Mesenchymal stem cell (in vitro differentiated cells and primary cell): ENCODE data around the gene LAPTM5.

Experiments
- DNase-seq: peaks from one replicate; pipeline ENCODE4 v3.0.0-alpha.2; 2013
- H2AFZ ChIP-seq: one replicate; pipeline ENCODE4 v1.6.1; 2013; ENCODE audit warnings: low read depth, mild to moderate bottlenecking, control low read depth, inconsistent platforms, low read length, moderate library complexity
- H2AK5ac ChIP-seq: 2 replicates; pipeline ENCODE4 v1.6.1; 2013; ENCODE audit warnings: low read length, moderate library complexity, mild to moderate bottlenecking, inconsistent platforms; ENCODE audit not compliant: severe bottlenecking
- H2BK120ac ChIP-seq: one replicate; pipeline ENCODE4 v1.6.1; 2013; ENCODE audit warnings: low read depth, mild to moderate bottlenecking, inconsistent platforms, low read length, moderate library complexity
- H2BK12ac ChIP-seq, 2 experiments: one replicate each; pipeline ENCODE4 v1.6.1; 2013; ENCODE audit warnings: inconsistent platforms in 2 of 2, low read length in 2 of 2, mild to moderate bottlenecking in 2 of 2, moderate library complexity in 2 of 2, control low read depth in 1 of 2
- H2BK15ac ChIP-seq: one replicate; pipeline ENCODE4 v1.6.1; 2013; ENCODE audit warnings: mild to moderate bottlenecking, low read depth, inconsistent platforms; ENCODE audit not compliant: poor library complexity, severe bottlenecking
- H2BK5ac ChIP-seq: 2 replicates; pipeline ENCODE4 v1.6.1; 2013; ENCODE audit warnings: low read depth, mild to moderate bottlenecking, low read length, control low read depth, inconsistent platforms; ENCODE audit not compliant: poor library complexity, severe bottlenecking
- H3K14ac ChIP-seq, 2 experiments: one replicate each; pipeline ENCODE4 v1.6.1; 2013; ENCODE audit warnings: inconsistent platforms in 2 of 2, low read length in 2 of 2, control low read depth in 1 of 2, mild to moderate bottlenecking in 1 of 2, moderate library complexity in 1 of 2
- H3K18ac ChIP-seq, 2 experiments: one replicate each; pipeline ENCODE4 v1.6.1; 2013; ENCODE audit warnings: inconsistent platforms in 2 of 2, low read length in 2 of 2, control low read depth in 1 of 2, low read depth in 1 of 2, mild to moderate bottlenecking in 1 of 2
- H3K23ac ChIP-seq, 2 experiments: one replicate each; pipeline ENCODE4 v1.6.1; 2013; ENCODE audit warnings: inconsistent platforms in 2 of 2, low read length in 2 of 2, mild to moderate bottlenecking in 2 of 2, moderate library complexity in 2 of 2, control low read depth in 1 of 2
- H3K27ac ChIP-seq: 2 replicates; pipeline ENCODE4 v1.5.1; 2013; ENCODE audit warnings: mild to moderate bottlenecking, moderate library complexity, low read length, control low read depth, inconsistent platforms; ENCODE audit not compliant: poor library complexity, severe bottlenecking
- H3K27me3 ChIP-seq, 2 experiments: 2 replicates each; pipeline versions ENCODE4 v1.6.1 to v1.7.0; 2013; ENCODE audit warnings: low read length in 2 of 2, mild to moderate bottlenecking in 2 of 2, moderate library complexity in 2 of 2, control low read depth in 1 of 2, inconsistent platforms in 1 of 2; ENCODE audit not compliant: control insufficient read depth in 1 of 2, insufficient read depth in 1 of 2
- H3K36me3 ChIP-seq, 2 experiments: 2 replicates each; pipeline versions ENCODE4 v1.6.1 to v1.7.0; 2013; ENCODE audit warnings: low read length in 2 of 2, control low read depth in 1 of 2, inconsistent platforms in 1 of 2, low read depth in 1 of 2, mild to moderate bottlenecking in 1 of 2; ENCODE audit not compliant: insufficient read depth in 2 of 2, control insufficient read depth in 1 of 2
- H3K4ac ChIP-seq, 2 experiments: one replicate each; pipeline ENCODE4 v1.6.1; 2013; ENCODE audit warnings: inconsistent platforms in 2 of 2, low read length in 2 of 2, mild to moderate bottlenecking in 2 of 2, moderate library complexity in 2 of 2, control low read depth in 1 of 2, low read depth in 1 of 2
- H3K4me1 ChIP-seq: 2 replicates; pipeline ENCODE4 v1.6.1; 2013; ENCODE audit warnings: low read depth, low read length, control low read depth; ENCODE audit not compliant: control insufficient read depth, insufficient read depth
- H3K4me2 ChIP-seq: 2 replicates; pipeline ENCODE4 v1.6.1; 2013; ENCODE audit warnings: low read length, mild to moderate bottlenecking, inconsistent platforms; ENCODE audit not compliant: poor library complexity, severe bottlenecking
- H3K4me3 ChIP-seq, 2 experiments: 2 replicates each; pipeline versions ENCODE4 v1.5.1 to v1.7.0; 2013; ENCODE audit warnings: low read length in 2 of 2, mild to moderate bottlenecking in 2 of 2, control low read depth in 1 of 2, low read depth in 1 of 2; ENCODE audit not compliant: insufficient read depth in 1 of 2
- H3K79me1 ChIP-seq: replicated peaks from 2 replicates; pipeline ENCODE4 v1.6.1; 2013; ENCODE audit warnings: mild to moderate bottlenecking, control low read depth, low read length, inconsistent platforms; ENCODE audit not compliant: poor library complexity, severe bottlenecking
- H3K9ac ChIP-seq: 2 replicates; pipeline ENCODE4 v1.7.0; 2013; ENCODE audit warnings: mild to moderate bottlenecking, low read length, moderate library complexity
- H3K9me3 ChIP-seq: 2 replicates; pipeline ENCODE4 v1.7.0; 2013; ENCODE audit warnings: mild to moderate bottlenecking, low read length; ENCODE audit not compliant: control insufficient read depth
- H4K8ac ChIP-seq: one replicate; pipeline ENCODE4 v1.6.1; 2013; ENCODE audit warnings: inconsistent platforms, mild to moderate bottlenecking, low read length, moderate library complexity
- H4K91ac ChIP-seq: one replicate; pipeline ENCODE4 v1.6.1; 2013; ENCODE audit warnings: mild to moderate bottlenecking, low read length, inconsistent platforms
- WGBS: methylation state at CpG from one replicate; pipeline ENCODE4 v1.1.7; 2013; ENCODE audit warnings: mixed read lengths; 5-methylcytosine and 5-hydroxymethylcytosine counted together

LAPTM5 gene

DNA sequence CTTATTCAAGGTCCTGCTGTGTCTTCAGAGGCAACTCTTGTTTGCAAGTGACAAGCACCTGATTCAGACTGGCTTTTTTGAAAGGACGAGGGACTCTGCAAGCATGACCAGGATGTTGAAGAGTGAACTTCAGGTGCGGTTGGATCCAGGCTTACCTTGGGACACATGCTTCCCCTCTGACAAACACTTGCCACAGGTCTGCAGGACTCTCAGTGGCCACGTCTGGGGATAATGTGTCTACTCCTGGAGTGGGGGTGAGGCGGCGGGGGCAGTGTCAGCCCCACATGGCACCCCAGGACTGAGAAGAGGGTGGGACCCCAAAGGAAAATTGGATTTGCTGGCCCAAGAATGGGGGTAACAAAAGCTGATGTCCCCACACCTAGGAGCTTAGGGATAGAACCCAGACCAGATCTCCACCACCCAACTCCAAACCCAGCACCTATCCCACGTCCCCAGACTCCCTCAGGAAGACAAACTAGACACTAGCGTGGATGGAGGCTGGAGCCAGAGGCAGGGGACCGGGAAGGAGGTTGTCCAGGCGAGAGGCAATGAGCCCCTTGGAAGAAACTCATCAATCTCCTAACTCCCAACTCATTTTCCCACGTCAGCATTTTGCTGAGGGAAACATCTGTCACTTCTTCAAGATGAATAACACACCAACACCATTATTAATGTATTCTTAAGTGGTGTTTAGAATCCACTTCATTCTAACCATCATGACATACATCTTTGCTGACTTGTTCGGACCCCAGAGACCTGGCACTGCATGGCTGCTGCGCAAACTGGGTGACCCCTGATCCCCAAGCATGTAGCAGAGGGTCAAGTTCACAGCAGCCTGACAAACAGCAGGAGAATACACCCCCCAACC lies 32.0 kb upstream of the LAPTM5 start:
- 69% methylated on average over 12 of the region's 12 CpGs for WGBS
- no peak overlapping the region for H2AFZ ChIP-seq
- no peak overlapping the region for H3K18ac ChIP-seq
- no peak overlapping the region for H3K4me3 ChIP-seq
- H2BK12ac ChIP-seq, result no peak overlapping the region
- no peak overlapping the region for H3K27ac ChIP-seq
- H2BK15ac ChIP-seq, result no peak overlapping the region
- H3K27me3 ChIP-seq, result peaks cover 17 to 74% of the 10 kb centered on the region in 2 experiments
- H3K4me1 ChIP-seq, result no peaks in the 10 kb centered on the region
- H3K14ac ChIP-seq, result no peak overlapping the region
- no peak overlapping the region for H4K91ac ChIP-seq
- no peak overlapping the region for H2AK5ac ChIP-seq
- no peak for DNase-seq
- no peak overlapping the region for H3K4ac ChIP-seq
- H3K23ac ChIP-seq, result no peak overlapping the region
- H3K9me3 ChIP-seq, result peaks cover 5% of the 10 kb centered on the region
- H3K9ac ChIP-seq, result no peak overlapping the region
- no peaks in the 10 kb centered on the region for H3K36me3 ChIP-seq
- H2BK5ac ChIP-seq, result no peak overlapping the region
- H3K4me2 ChIP-seq, result no peak overlapping the region
- H2BK120ac ChIP-seq, result no peak overlapping the region
- no peaks in the 10 kb centered on the region for H3K79me1 ChIP-seq
- H4K8ac ChIP-seq, result no peak overlapping the region

- WGBS, result 93% methylated on average over 8 of the region's 9 CpGs
These were observed 31.2 kb upstream of the LAPTM5 start for GRCh38 chr1:30788580-30789387.

GRCh38 chr1:30787856-30788495 lies 30.4 kb upstream of the LAPTM5 start:
- Histone ChIP-seq H2AK5ac (no peak overlapping the region), H3K27me3 (peaks cover 17 to 73% of the 10 kb centered on the region in 2 experiments), H3K9ac (no peak overlapping the region), H3K9me3 (peaks cover 5% of the 10 kb centered on the region), H3K36me3 (no peaks in the 10 kb centered on the region), H3K4me3 (peak overlapping the region in 1 of 2 experiments; percentile 23), H3K4ac (no peak overlapping the region), H2BK5ac (no peak overlapping the region), H2BK15ac (no peak overlapping the region), H3K23ac (no peak overlapping the region), H2BK120ac (no peak overlapping the region), H4K8ac (no peak overlapping the region), H2AFZ (no peak overlapping the region), H2BK12ac (no peak overlapping the region), H3K4me2 (no peak overlapping the region), H4K91ac (no peak overlapping the region), H3K4me1 (no peaks in the 10 kb centered on the region), H3K14ac (peak overlapping the region in 1 of 2 experiments; percentile 18), H3K79me1 (no peaks in the 10 kb centered on the region), H3K18ac (peak overlapping the region in 1 of 2 experiments; percentile 37), H3K27ac (no peak overlapping the region)
- 88% methylated on average over 21 of the region's 21 CpGs for WGBS
- no peak for DNase-seq

More at GRCh38 chr1:30788580-30789387, 31.2 kb upstream of the LAPTM5 start:
- H3K79me1 ChIP-seq, result no peaks in the 10 kb centered on the region
- no peak overlapping the region for H3K18ac ChIP-seq
- no peak overlapping the region for H3K23ac ChIP-seq
- H3K4ac ChIP-seq, result no peak overlapping the region
- no peak overlapping the region for H3K27ac ChIP-seq
- H3K27me3 ChIP-seq, result peaks cover 17 to 75% of the 10 kb centered on the region in 2 experiments
- no peak overlapping the region for H3K4me3 ChIP-seq
- H2BK15ac ChIP-seq, result no peak overlapping the region
- H3K9me3 ChIP-seq, result peaks cover 5% of the 10 kb centered on the region
- no peak overlapping the region for H2AFZ ChIP-seq
- no peak for DNase-seq
- no peaks in the 10 kb centered on the region for H3K4me1 ChIP-seq
- H3K4me2 ChIP-seq, result no peak overlapping the region
- no peak overlapping the region for H2BK120ac ChIP-seq
- peak overlapping the region; percentile 14 for H4K91ac ChIP-seq
- H3K36me3 ChIP-seq, result no peaks in the 10 kb centered on the region
- no peak overlapping the region for H3K9ac ChIP-seq
- H4K8ac ChIP-seq, result no peak overlapping the region
- H2BK5ac ChIP-seq, result no peak overlapping the region
- H2AK5ac ChIP-seq, result no peak overlapping the region
- H3K14ac ChIP-seq, result no peak overlapping the region
- no peak overlapping the region for H2BK12ac ChIP-seq
